ENCODE data around the gene ACSF3.

GRCh38 chr16:89153848-89154271, 60.2 kb downstream of the ACSF3 start:
- no peak for TF ChIP-seq CTCF (IDR thresholded peaks at IDR 0.05)
- no peak for TF ChIP-seq POLR2A (IDR thresholded peaks at IDR 0.05)
- TF ChIP-seq POLR2AphosphoS5 (IDR thresholded peaks at IDR 0.05) = no peak

All from breast epithelium (tissue), 3 donors.